HAP-1 (cell line): Measurements from ENCODE around the gene LY6G6C.

Experiments used
- DNase-seq, 2 experiments: peaks; one replicate each; pipeline ENCODE4 v3.0.0-alpha.2; 2016 to 2020; ENCODE audit warnings: low spot score in 2 of 2
- H3K27me3 ChIP-seq: fragments of 250-450 bp; sonication (Bioruptor Pico); 2 replicates; pipeline ENCODE4 v1.5.1; 2020; ENCODE audit warnings: low read depth, mild to moderate bottlenecking, moderate library complexity
- H3K36me3 ChIP-seq: fragments of 250-450 bp; sonication (Bioruptor Pico); replicated peaks from 2 replicates; pipeline ENCODE4 v1.5.1; 2020; ENCODE audit warnings: mild to moderate bottlenecking
- H3K4me1 ChIP-seq: fragments of 250-450 bp; sonication (Bioruptor Pico); 2 replicates; pipeline ENCODE4 v1.5.1; 2020; ENCODE audit warnings: mild to moderate bottlenecking
- H3K4me3 ChIP-seq: fragments of 250-450 bp; sonication (Bioruptor Pico); 2 replicates; pipeline ENCODE4 v1.5.1; 2020; ENCODE audit warnings: mild to moderate bottlenecking, moderate library complexity
- H3K9me3 ChIP-seq: fragments of 250-450 bp; sonication (Bioruptor Pico); 2 replicates; pipeline ENCODE4 v1.5.1; 2020; ENCODE audit warnings: mild to moderate bottlenecking, moderate library complexity
- in situ Hi-C: fragments of 300-500 bp; cut with MboI; formaldehyde crosslinking; loops from 3 replicates; pipeline ENCODE4 v1.14.3; 2020; ENCODE audit warnings: low sequenced_read_pairs, inconsistent platforms, mixed read lengths

The LY6G6C gene

DNA sequence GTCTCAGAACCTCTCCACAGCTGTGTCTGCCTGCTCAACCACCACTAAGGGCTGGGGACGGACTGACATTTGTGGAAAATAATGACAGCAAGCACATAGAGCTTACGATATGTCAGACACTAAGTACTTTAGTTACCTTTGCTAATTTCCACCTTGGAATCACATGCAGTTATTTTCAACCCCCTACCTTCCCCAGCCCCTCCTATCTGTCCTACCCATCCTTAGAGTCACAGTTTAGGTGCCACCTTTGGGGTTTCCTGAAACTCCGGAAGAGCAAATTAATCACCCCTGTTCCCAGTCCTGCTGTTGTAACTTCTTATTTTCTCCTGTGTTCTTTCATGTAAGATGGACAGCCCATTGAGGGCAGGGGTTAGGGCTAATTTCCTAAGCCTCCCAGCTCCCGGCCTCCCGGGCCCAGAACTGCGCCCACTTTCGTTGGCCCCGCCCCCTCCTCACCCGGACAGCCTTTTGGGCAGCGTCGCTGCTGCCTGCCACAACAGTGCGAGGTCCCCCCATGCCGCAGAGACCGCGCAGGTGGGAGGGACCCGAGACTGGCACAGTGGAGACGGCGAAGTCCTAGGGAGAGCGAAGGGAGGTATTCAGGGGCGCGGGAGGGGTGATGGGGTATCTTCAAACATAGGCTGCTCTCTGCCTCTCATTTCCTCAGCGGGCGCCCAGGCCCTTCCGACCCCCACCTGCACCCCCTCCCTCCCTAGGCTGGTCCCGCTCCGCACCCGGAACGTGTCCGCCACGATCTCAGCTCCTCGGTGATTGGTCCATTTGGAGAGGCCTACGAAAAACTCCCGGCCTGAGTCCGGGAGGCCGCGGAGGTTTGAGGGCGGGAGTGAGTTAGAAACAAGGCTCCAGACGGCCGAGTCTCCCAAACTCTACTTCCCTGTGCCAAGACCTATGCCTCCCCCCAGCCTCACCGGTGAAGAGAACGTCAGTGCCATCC lies 6.4 kb upstream of the LY6G6C start:
- in situ Hi-C loops = no loop called here
- H3K4me1 ChIP-seq = peaks cover 4% of the 10 kb centered on the region; the same call in 1 of the 2 replicates
- DNase-seq = no peak
- H3K4me3 ChIP-seq = no peak overlapping the region
- no peaks in the 10 kb centered on the region for H3K9me3 ChIP-seq
- no peaks in the 10 kb centered on the region for H3K27me3 ChIP-seq
- H3K36me3 ChIP-seq = peaks cover 25% of the 10 kb centered on the region

DNA sequence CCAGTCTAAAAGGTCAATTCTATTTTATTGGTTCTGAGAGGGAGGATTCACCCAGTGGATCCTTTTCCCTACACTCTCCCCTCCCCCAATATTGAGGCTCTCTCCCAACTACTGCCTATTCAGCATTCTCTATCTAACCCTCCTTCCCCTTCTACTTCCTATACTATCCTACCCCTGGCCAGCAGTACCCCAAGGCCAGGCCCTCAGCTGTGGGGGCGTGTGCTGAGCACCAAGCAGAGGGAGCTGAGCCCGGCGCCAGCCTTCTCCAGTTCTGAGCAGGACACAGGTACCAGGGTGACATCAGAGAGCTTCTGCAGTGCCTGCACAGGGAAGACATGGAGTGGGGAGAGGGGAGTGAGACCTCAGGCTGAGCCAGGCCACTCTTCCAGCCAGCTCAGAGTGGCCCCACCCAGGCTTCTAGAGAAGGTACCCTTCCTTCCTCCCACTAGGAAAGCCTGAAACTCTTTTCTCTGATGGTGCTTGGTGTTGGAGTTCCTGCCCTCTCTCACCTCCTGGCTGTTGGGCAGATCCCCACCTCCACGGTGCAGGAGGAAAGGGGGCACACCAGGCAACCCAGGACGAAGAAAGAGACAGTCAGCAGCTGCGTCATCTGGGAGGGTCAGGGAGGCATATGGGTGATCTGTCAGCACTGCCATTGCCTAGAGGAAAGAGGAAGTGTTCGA lies 5.6 kb upstream of the LY6G6C start:
- Histone ChIP-seq H3K4me1 (peaks cover 4% of the 10 kb centered on the region; the same call in 1 of the 2 replicates), H3K9me3 (no peaks in the 10 kb centered on the region), H3K4me3 (no peak overlapping the region), H3K27me3 (no peaks in the 10 kb centered on the region), H3K36me3 (peaks cover 17% of the 10 kb centered on the region)
- in situ Hi-C loops = no loop called here
- DNase-seq = no peak

DNA sequence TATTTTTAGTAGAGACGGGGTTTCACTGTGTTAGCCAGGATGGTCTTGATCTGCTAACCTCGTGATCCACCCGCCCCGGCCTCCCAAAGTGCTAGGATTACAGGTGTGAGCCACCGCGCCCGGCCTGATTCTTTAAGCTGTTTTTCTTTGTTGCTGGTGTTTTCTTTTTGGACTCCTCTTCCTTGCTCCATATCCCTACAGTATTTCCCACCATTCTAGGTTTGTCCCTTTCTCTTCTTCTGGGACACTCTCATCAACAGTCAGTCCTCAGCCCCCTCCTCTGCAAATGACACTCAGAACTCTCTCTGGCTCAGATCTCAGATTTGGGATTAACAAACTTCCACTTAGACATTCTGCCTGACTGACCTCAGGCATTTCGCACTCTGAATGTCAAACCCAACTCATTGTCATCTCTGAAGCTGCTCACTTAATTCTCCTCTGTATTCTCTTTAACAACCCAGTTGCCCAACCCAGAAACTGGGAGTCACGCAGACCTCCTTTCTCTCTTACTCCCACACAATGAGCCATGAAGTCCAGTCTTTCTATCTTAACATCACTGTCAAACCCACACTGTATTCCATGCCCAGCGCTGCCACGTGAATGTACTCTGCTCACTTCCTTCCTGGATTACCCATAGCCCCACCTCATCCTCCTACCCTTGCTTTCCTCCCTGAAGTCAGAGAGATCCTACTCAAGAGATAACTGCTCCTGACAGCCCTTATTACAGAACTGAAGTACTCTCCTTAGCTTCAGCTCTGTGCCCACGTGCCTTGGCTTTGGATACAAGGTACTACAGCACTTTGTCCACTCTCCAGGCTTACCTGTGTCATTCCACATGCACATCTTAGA lies 4.2 kb upstream of the LY6G6C start:
- Histone ChIP-seq H3K4me3 (no peak overlapping the region), H3K9me3 (no peaks in the 10 kb centered on the region), H3K4me1 (peaks cover 4% of the 10 kb centered on the region; the same call in 1 of the 2 replicates), H3K36me3 (peaks cover 4% of the 10 kb centered on the region), H3K27me3 (no peaks in the 10 kb centered on the region)
- in situ Hi-C loops = no loop called here
- DNase-seq = no peak

DNA sequence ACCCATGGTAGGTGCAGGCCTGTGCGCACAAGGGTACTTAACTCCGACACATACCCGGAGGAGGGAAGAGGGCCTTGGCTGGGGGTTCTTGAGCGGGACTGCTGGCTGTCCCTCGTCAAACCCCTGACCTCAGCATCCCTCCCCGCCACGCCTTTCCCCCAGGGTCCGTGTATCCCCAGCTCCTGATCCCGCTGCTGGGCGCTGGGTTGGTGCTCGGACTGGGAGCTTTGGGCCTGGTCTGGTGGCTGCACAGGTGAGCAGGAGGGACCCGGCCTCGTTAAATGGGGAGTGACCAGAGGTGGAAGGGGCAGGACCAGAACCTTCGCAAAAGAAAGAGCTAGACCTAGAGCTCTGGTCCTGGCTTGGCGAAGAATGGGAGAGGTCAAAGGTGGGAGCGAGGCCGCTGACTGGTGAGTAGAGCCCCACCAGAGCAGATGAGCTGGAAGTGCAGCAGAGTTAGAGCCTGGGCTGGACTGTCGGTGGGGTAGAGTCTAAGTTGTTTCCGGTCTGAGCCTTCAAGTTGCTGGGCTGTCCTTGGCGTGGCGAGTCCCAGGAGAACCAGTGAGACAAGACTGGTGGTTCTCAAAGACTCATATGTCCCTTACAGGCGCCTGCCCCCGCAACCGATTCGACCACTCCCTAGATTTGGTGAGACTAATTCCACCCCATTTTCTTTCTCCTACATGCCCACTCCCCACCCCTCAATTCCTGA lies 2.6 kb upstream of the LY6G6C start:
- in situ Hi-C loops = no loop called here

DNA sequence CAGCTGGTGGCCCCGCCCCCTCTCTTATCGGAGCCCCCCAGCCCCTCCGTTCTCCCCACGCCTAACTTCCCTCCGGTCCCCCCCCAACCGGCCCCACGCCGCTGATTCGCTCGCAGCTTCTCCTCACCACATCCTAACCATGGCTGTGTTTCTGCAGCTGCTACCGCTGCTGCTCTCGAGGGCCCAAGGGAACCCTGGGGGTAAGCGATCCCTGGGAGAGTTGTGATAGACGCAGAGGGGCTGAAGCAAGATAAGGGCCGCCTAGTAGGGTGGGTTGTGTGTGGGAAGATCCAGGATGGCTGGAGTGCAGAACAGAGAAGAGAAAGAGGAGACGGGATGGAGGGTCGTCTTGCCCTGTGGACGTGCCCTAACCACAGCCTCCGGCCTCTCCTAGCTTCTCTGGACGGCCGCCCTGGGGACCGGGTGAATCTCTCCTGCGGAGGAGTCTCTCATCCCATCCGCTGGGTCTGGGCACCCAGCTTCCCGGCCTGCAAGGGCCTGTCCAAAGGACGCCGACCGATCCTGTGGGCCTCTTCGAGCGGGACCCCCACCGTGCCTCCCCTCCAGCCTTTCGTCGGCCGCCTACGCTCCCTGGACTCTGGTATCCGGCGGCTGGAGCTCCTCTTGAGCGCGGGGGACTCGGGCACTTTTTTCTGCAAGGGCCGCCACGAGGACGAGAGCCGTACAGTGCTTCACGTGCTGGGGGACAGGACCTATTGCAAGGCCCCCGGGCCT lies 1.9 kb upstream of the LY6G6C start, which contains the start of gene MPIG6B:
MPIG6B (plus strand) TSS at position 129 of the 735 bp plus-strand sequence; CDS start at position 140, 11 bp downstream.
- H3K9me3 ChIP-seq = no peaks in the 10 kb centered on the region
- in situ Hi-C loops = no loop called here
- no peak for DNase-seq
- no peaks in the 10 kb centered on the region; the same call in 1 of the 2 replicates for H3K36me3 ChIP-seq
- H3K4me3 ChIP-seq = no peak within 1 kb of the TSS
- H3K27me3 ChIP-seq = no peaks in the 10 kb centered on the region
- H3K4me1 ChIP-seq = no peaks in the 10 kb centered on the region

More for the DNA sequence above, 2.6 kb upstream of the LY6G6C start:
- Histone ChIP-seq H3K4me1 (no peaks in the 10 kb centered on the region; the same call in 1 of the 2 replicates), H3K36me3 (no peaks in the 10 kb centered on the region; the same call in 1 of the 2 replicates), H3K4me3 (no peak overlapping the region), H3K9me3 (no peaks in the 10 kb centered on the region), H3K27me3 (no peaks in the 10 kb centered on the region)
- DNase-seq = no peak

DNA sequence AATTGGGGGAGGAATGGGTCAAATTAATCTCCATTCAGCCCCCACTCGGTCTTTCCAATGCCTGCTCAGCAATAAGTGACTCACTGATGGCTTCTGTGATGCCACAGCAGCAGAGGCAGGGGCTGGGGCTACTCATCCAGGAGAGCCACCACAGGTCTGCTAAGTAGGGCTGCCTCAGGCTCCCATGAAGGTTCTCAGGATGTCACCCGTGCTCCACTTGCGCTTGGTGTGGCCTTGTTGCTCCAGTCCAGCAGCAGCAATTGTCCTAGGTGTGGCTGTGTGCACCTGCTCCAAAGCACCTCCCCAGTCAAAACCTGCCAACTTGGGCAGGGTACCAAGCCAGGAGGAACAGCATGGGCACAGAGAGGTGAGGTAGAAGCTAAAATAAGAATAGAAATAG lies 627 bp upstream of the LY6G6C start:
- H3K27me3 ChIP-seq = no peaks in the 10 kb centered on the region
- no peak overlapping the region for H3K4me3 ChIP-seq
- H3K36me3 ChIP-seq = no peaks in the 10 kb centered on the region
- no peak for DNase-seq
- no peaks in the 10 kb centered on the region for H3K4me1 ChIP-seq
- H3K9me3 ChIP-seq = no peaks in the 10 kb centered on the region
- in situ Hi-C loops = no loop called here

DNA sequence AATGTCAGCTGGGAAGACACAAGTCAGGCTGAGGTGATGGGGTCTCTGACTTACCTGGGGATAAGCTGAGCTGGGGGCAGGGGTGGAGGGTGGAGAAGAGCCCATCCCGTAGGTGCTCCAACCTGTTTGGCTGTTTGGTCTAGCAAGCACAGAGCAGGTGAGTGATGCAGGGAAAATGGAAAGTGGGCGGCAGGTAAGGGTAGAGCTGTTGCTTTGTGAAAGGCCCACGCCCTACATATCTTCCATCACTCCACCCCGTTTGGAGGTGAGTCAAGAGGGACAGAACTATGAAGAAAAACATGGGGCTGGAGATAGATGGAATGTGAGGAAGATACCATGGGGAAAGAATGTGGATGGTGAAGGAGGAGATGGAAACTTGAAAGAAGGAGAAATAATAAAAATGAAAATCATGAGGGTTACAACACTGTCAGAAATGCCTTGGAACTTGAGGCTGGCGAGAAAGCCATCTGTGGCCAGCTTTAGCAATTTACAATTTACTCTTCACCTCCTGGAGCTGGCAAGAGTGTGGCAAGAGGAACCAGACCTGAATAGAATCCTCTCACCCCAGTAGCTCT lies 1.3 kb downstream of the LY6G6C start:
- no peaks in the 10 kb centered on the region for H3K9me3 ChIP-seq
- no peaks in the 10 kb centered on the region for H3K36me3 ChIP-seq
- H3K27me3 ChIP-seq = no peaks in the 10 kb centered on the region
- no peaks in the 10 kb centered on the region for H3K4me1 ChIP-seq
- no peak overlapping the region for H3K4me3 ChIP-seq
- DNase-seq = no peak
- in situ Hi-C loops = no loop called here

DNA sequence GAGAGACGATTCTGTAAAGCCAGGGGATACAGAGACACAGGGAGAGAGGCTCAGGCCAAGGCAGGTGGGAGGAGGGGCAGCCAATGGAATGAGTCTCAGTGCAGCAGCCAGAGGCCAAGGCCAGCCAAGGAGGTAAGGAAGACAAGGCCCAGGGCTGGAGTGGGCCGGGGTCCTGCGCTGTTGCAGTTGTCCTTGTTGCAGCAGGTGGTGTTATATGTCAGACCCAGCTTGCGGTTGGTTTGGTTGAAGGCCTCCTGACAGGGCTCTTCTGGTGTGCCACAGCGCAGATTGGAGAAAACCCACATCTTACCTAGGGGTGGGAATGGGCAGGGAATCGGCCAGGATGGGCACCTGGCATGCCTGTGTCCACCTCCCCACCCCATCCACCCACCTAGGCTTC lies 2.5 kb downstream of the LY6G6C start:
- in situ Hi-C loops = no loop called here
- H3K4me3 ChIP-seq = no peak overlapping the region
- no peaks in the 10 kb centered on the region for H3K9me3 ChIP-seq
- H3K36me3 ChIP-seq = no peaks in the 10 kb centered on the region
- no peaks in the 10 kb centered on the region for H3K27me3 ChIP-seq
- H3K4me1 ChIP-seq = peaks cover 3% of the 10 kb centered on the region
- no peak for DNase-seq

DNA sequence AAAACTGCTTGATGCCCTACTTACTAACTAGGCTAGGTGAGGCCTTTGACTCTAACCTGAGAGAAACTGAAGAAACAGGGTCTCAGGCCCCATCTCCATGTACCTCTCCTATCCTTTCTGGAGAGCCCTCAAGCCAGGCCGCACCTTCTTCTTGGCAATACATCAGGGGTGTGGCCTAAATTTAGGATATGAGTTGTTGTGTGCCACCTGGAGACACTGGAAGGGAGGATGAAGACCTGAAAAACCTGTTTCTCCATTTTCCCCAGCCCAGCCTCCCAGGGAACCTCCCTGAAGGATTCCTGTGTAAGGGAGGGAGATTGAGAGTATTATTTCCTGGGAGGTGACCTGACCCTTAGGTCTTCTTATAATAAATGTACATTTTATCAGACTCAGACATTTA lies 3.3 kb downstream of the LY6G6C start:
- in situ Hi-C loops = no loop called here
- DNase-seq = no peak
- Histone ChIP-seq H3K9me3 (no peaks in the 10 kb centered on the region), H3K27me3 (no peaks in the 10 kb centered on the region), H3K36me3 (no peaks in the 10 kb centered on the region), H3K4me3 (no peak overlapping the region), H3K4me1 (peaks cover 7% of the 10 kb centered on the region)

DNA sequence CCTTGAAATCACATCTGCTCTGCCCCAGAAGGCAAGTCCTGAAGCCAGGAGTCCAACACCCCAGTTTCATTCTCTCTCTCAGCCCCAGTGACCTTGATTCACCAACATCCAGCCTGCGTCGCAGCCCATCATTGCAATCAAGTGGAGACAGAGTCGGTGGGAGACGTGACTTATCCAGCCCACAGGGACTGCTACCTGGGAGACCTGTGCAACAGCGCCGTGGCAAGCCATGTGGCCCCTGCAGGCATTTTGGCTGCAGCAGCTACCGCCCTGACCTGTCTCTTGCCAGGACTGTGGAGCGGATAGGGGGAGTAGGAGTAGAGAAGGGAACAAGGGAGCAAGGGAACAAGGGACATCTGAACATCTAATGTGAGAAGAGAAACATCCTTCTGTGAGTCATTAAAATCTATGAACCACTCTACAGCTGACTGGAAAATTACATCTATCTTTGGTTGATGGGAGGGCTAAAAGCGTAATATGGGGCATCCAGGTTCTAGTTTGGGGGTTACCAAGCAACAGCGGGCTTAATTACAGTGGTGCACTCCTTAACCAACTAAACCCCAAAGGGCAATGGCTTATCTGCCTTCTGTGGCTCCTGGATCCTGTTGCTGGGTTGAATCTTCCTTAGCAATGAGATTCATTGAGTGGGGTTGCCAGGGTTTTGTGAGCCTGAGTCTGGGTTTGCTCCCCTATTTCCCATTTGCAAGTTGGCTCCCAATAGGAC lies 3.9 kb downstream of the LY6G6C start:
- in situ Hi-C loops = no loop called here
- H3K27me3 ChIP-seq = no peaks in the 10 kb centered on the region
- no peak overlapping the region for H3K4me3 ChIP-seq
- no peaks in the 10 kb centered on the region for H3K36me3 ChIP-seq
- H3K4me1 ChIP-seq = peaks cover 7% of the 10 kb centered on the region
- no peaks in the 10 kb centered on the region for H3K9me3 ChIP-seq
- no peak for DNase-seq

DNA sequence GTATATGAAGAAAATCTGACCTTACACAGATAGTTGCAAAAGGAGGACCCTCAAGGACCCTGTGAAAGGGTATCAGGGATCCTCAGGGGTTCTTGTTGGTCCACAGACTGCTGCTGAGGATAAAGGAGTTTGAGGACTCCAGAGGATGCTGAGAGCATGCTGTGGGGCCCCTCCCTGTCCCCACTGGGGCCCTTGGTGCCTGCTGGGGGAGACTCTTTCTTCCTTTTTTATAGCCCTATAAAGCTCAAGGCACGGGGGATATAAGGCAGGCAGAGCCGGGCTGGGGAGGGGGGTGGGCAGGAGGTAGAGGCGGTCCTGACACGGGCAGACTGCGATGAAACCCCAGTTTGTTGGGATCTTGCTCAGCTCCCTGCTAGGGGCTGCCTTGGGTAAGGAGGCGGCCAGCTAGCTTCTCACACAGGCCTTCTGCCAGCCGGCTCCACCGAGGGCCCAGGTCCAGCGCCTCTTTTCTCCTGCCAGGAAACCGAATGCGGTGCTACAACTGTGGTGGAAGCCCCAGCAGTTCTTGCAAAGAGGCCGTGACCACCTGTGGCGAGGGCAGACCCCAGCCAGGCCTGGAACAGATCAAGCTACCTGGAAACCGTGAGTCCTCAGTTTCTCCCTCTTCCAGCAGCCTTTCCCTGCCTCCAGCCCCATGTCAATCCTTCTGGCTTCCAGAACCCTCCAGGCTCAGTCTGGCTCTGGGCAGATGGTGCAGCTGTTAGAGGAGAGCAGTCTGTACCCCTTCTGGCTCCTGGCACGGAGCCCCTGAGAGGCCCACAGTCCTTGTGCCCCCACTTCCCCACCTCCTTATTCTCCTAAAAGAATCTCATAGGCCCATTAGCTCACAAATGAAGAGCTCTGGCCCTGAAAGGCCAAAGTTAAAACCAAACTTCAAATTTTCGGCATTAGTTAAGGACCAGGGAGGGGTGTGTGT lies 6.3 kb downstream of the LY6G6C start, which contains the start of gene LY6G6D:
LY6G6D (plus strand) TSS at position 327 of the 937 bp plus-strand sequence; CDS start at position 335, 8 bp downstream.
- Histone ChIP-seq H3K27me3 (no peaks in the 10 kb centered on the region), H3K9me3 (no peaks in the 10 kb centered on the region), H3K4me3 (no peak within 1 kb of the TSS), H3K36me3 (no peaks in the 10 kb centered on the region), H3K4me1 (peaks cover 7% of the 10 kb centered on the region)
- DNase-seq = no peak
- in situ Hi-C loops = no loop called here
